Measurements from ENCODE around the gene DAG1.
A peak's percentile ranks its signal among the peaks of the same experiment; 100 is the strongest.

DAG1 gene

DNA sequence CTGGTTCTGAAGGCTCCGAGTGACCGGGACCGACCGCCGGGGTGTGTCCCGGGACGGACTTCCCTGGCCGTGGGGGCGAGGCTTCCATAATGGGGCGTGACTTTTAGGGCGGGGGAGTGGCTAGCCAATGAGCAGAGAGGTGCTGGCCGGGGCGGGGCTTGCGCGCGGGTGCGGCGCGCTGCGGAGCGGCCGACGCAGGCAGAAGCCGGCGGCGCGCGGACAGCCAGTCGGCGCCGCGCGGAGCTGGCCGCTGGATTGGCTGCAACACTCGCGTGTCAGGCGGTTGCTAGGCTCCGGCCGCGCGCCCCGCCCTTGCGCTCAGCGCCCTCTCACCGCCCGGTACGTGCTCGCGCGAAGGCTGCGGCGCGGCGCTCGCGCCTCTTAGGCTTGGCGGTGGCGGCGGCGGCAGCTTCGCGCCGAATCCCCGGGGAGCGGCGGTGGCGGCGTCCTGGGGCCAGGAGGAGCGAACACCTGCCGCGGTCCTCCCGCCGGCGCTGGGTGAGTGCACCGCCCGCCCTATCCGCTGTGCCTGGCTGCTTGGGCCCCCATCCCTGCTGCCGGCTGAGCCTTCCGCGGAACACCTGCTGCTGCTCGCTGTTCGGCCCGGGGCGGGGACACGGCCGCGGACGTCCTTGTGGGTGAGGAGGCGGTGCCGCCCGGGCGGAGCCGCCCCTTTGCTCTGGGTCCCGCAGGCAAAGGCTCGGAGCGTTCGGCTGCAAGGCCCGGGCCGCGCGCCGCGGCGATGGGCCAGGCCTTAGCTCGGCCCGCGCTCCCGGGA lies at the start of gene DAG1:
Gene DAG1, plus strand, starts transcription at position 332 of the 778 bp plus-strand sequence. CDS start 40,268 bp downstream, outside the sequence.
- DNase-seq (ENCODE audit: low read depth): peak; percentile 85

DNA sequence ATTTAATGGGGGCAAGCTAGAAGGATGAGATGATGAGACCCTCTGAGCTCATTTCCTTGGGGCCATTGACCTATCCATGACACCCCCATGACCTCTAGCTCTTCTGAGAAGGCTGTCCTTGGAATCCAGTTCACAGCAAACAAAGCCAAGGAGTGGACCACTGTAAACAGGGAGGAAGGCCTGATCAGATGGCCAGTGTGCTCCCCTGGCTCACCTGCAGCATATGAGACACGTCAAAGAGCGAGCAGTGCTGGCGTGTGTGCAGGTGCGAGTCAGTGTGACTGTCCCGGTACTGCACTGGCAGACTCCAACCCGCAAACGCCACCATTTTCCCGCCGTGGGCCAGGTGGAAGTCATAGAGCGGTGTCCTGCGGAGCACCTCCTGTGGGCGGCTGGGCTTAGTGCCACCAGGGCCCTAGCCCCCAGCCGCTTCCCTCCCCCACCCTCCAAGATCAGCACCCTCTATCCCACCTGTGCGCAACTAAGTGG lies 48.1 kb upstream of the DAG1 start:
- DNase-seq (ENCODE audit: low read depth): no peak

DNA sequence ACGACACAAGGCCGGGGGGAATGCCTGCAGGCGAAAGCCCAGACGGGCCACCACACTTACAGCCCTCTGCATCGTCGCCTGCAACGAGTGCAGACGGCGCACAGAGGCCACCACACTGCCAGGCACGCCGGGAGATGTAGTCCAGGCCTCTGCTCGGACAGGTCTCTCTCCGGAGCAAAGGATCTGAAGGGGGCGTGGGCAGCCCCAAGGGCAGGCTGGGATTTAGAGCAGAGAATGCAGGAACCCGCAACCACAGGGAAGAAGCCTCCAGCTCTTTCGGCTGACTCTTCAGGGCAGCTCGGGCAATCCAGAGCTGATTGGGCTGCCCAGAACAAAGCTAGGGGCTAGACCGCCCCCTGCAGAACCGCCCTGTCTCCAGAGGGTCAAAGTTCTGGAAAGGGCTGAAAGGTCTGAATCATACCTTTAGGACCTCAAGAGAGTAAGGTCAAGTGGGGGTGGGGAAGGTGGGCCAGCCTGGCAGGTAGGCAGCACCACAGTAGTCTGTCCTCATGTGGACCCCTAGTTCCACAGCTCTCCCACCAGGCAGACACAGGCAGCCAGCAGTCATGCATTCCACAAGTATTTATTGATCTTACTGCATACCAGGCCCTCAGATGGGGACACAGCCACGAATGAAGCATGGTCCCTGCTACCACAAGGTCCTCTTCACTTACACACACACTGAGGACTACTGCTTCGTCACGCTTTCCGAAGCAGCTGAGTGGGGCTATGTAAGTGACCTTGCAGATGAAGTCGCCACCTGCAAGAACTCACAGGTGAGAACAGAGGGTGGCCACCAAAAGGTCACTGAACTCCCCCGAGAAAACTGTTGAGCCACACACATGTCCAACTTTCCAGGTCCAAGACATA lies 47.5 kb upstream of the DAG1 start, which contains the start of gene AMT:
Gene AMT, minus strand, starts transcription at position 95 of the 870 bp plus-strand sequence. Its CDS starts 23 bp downstream, at position 72.
- no peak for DNase-seq (ENCODE audit: low read depth)

DNA sequence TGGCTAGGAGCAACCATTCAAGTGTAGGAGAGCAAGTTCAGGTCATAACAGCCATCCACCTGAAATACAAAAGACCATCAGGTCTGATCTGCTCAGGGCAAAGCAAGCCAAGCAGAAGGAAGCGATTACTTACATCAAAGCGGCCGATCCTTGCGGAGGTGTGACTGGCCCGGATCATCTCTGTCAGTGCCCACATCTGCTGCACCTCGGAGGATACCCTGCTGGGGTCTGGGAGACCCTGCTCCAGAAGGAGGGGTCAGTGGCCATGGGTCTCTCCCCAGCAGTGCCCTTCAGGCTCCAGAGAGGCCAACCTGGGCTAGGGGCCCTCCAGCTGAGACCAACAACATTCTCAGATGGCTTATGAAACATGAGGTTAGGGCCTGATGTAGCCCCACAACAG lies 45.3 kb upstream of the DAG1 start:
- no peak for DNase-seq (ENCODE audit: low read depth)

DNA sequence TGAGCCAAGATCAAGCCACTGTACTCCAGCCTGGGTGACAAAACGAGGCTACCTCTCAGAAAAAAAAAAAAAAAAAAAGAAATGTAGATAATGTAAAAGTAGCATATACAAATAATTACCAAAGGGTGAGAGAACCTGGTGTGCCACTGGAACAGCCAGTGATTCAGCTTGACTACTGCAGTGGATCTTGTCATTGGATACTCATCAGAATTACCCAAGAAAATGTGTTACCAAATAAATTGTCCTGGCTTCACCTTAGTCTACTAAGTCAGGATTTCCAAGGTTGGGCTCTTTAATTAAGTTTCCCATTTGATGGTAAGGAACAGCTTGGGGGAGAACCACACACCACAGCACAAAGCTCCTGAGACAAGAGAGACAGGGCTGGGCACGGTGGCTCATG lies 42.5 kb upstream of the DAG1 start:
- no peak for DNase-seq (ENCODE audit: low read depth)

DNA sequence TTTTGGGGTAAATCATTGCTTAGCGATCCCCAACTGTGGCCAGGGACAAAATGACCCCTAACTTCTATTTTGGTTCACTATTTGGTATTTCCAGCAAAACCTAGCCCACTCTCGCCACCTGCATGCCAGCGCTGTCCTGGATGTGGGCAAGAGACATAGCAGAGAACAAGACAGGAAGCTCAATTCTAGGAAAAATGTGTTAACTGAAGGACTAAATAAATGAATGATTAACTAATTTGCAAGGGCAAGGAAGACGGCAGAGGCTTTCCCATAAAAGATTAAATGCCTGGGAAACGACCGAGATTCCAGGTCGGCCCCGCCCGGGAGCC lies 41.4 kb upstream of the DAG1 start:
- DNase-seq (ENCODE audit: low read depth): no peak

DNA sequence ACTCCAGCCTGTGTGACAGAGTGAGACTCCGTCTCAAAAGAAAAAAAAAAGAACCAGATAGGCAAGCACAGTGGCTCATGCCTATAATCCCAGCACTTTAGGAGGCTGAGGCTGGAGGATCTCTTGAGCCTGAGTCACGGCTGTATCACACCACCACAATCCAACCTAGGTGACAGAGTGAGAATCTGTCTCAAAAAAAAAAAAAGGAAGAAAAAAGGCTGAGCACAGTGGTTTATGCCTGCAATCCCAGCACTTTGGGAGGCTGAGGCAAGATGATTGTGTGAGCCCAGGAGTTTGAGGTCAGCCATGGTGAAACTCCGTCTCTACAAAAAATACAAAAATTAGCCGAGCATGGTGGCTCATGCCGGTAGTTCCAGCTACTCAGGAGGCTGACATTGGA lies 35.3 kb upstream of the DAG1 start:
- DNase-seq (ENCODE audit: low read depth): no peak

DNA sequence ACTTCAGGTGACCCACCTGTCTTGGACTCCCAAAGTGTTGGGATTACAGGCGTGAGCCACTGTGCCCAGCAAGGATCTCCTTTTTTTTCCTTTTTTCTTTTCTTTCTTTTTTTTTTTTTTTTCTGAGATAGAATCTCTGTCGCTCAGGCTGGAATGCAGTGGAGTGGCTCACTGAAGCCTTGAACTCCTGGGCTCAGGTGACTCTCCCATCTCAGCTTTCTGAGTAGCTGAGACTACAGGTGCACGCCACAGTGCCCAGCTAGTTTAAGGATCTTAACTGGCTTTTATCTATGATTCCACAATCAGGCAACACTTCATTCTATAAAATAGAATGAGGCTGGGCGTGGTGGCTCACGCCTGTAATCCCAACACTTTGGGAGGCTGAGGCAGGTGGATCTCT lies 24.7 kb upstream of the DAG1 start:
- DNase-seq (ENCODE audit: low read depth): no peak

DNA sequence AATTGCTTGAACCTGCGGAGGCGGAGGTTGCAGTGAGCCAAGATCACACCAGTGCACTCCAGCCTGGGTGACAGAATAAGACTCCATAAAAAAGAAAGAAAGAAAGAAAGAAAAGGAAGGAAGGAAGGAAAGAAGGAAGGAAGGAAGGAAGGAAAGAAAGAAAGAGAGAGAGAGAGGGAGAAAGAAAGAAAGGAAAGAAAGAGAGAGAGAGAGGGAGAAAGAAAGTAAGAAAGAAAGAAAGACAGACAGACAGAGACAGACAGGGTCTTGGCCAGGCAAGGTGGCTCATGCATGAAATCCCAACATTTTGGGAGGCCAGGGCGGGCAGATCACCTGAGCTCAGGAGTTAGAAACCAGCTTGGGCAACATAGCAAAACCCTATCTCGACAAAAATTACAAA lies 16.4 kb upstream of the DAG1 start:
- no peak for DNase-seq (ENCODE audit: low read depth)

DNA sequence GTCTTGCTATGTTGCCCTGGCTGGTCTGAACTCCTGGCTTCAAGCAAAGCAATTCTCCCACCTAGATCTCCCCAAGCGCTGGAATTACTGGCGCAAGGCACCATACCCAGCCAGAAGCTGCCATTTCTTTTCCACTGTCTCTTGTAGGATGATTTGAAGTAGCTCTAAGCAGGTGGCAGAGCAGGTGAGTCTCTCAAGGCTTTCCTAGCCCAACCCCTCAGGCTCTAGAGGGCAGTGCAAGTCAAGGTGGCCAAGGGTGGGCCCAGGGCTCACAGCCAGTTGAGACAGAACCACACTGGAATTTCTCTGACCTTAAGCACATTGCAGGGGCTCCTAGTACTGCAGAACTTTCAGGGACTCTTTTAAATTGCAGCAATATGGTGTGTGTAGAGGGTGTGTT lies 15.6 kb upstream of the DAG1 start:
- DNase-seq (ENCODE audit: low read depth): no peak

DNA sequence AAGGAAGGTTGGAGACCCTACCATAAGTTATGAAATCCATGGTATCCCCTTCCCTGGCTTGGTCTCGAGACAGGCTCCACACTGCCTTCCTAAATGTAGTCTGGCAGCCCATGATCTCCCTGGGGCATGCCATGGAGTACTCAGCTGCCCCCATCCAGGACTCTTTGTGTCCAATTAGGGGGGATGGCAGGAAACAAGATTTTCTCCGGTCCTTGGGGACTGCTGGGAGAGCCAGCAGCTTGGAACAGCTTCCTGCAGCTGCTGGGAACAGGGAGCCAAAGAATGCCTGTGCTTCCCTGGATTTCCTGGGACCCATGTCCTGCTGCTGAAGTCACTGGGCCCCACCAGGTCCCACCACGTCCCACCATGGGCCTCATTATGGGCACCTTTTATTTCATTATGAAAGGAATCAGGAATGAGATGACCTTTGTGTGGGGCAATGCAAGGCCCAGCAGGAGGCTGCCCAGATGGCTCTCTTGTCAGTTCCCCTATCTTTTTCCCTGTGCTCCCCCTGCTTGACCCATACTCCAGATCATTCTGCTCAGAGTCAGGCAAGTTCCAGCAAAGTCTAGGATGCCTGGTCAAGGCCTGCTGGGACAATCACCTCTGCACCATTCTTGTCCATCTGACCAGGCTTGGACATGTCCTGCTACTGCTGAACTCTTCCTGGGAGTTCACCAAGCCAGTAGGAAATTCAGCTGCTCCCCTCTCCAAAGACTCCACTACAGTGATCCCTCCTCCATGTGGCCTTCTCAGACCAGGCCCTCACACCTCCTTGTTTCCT lies 15.0 kb upstream of the DAG1 start:
- DNase-seq (ENCODE audit: low read depth): no peak

DNA sequence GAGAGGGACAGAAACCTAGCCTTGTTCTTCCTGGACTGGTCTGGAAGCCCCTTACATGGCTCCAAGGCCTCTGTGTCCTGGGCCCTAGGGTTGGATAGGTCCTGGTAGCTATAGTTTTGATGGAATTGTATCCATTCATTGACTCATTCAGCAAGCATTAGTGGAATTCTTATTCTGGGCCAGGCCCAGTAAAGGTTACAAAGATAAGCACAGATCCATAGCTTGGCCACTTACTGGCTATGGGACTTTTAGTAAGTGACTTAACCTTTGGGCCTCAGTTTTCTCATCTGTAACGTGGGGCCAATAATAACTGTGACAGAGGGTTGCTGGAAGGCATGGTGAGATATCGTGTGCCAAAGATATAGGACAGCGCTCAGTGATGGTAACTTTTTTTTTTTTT lies 13.6 kb upstream of the DAG1 start:
- DNase-seq (ENCODE audit: low read depth): no peak

DNA sequence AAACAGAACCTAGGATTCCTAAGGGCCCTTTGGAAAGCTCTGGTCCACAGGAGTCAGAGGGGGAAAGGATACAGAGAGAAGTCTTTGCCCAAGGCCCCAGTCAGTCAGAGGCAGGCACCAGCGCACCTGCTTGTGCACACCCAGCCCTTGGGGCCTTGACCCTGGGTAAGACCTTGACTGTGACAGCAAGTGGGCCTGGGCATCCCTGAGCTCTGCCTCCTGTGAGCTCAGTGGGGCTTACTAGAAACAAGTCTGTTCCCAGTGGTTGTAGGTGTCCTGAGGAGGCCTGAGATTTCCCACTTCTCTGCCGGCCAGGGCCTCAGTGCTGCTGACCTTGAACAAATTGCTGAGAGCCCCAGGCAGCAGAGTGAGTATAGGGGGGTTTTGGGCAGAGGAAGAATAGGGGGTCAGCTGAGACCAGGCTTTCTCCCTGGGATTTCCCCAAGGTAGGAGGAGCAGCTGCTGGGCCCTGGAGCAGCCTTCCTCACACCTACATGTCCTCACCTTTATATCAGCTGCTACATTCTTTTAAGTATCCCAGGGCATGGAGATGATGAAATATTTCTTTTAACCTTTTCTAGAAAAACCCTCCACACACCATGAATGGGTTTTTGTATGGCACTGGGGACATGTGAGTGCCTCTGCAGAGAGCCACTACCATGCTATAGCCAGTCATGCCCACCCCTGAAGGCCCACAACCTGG lies 9.7 kb upstream of the DAG1 start:
- DNase-seq (ENCODE audit: low read depth): no peak

DNA sequence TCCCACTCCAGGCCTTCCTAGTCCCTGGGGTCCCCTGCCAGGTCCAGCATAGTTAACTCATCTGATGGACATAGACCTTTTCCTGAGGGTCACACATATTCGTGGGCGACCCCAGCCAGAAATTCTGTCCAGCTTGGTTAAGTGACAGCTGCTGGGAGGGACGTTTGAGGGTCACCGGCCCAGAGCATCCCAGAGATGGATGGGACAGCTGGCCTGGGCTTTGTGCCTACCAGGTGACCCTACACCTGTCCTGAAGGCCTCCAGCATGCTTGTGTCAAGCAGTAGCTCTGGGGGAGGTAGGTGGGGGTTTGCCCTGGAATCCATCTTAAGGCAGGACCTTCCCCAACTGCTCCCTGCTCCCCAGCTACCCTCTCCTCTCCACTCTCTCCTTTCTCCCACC lies 9.1 kb upstream of the DAG1 start:
- no peak for DNase-seq (ENCODE audit: low read depth)

DNA sequence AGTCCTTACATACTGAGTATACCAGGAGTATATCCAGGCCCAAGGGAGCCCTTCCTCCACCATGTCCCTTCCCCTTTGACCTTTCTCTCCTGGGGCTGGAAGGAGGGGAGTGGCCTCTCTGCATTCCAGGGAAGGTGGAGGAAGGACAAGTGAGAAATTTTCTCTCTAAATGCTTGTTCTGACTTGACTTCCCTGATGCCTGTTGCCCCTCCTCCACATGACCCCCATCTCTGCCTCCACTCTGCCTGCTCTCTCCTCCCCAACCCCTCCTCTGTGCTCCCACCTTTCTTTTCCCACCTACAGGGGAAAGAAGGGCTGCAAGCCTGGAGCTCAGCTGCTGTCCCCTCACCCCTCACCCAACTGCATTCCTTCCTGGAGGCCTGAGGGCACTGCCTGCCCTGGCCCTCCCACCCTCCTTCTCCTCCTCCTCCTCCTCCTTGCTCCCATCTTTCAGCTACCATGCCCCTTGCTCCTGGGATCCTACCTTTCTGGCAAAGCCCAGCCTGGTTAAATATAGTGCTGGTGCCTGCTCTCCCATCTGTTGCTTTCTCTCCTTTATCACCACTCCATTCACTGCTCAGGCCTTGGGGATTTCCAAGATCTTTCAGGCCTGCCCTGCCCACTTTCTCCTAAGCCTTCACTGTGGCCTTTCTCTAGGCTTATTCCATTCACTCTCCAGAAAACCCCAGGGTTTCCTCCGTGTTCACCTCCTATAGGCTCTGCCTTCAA lies 8.5 kb upstream of the DAG1 start:
- no peak for DNase-seq (ENCODE audit: low read depth)

DNA sequence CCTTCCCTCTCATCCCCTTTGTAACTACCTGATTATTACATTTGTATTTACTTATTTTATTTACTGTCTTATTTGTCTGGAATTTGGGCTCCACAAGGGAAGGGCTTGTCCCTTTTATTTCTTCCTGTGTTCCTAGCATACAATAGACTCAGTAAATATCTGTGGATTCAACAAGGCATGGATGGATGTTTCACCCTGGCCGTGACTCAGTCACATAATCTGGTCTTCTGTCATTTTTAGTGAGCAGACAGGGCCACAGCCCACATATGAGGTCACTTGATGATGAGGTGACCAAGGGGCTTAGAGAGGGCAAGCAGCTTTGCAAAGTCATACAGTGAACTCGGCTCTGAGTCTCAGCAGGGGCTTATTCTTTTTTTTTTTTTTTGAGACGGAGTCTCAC lies 7.8 kb upstream of the DAG1 start:
- no peak for DNase-seq (ENCODE audit: low read depth)

DNA sequence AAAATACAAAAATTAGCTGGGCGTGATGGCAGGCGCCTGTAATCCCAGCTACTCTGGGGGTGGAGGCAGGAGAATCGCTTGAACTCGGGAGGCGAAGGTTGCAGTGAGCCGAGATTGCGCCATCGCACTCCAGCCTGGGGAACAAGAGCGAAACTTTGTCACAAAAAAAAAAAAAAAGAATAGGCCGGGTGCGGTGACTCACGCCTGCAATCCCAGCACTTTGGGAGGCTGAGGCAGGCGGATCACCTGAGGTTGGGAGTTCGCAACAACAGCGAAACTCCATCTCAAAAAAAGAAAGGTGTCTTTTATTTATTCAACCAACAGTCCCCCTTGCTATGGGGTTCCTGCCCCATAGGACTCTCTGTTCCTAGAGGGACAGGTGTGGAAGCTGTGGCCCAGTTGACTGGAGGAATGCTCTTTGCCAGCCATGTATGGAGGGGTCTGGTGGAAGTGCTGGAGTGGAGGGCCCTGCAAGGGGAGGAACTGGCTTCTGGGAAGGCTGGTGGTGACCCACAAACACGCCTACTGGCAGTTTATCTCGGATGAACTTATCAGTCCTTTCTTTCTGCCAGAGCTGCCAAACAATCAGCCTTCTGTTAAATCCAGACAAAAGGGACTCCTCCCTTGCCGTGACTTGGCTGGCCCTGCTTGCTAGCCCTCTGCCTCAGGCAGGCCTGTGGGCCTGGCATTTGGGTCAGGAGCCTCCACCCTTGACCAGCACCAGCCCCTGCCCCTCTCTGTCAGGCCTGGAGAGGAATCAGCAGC lies 4.6 kb upstream of the DAG1 start:
- peak; percentile 69 for DNase-seq (ENCODE audit: low read depth)

DNA sequence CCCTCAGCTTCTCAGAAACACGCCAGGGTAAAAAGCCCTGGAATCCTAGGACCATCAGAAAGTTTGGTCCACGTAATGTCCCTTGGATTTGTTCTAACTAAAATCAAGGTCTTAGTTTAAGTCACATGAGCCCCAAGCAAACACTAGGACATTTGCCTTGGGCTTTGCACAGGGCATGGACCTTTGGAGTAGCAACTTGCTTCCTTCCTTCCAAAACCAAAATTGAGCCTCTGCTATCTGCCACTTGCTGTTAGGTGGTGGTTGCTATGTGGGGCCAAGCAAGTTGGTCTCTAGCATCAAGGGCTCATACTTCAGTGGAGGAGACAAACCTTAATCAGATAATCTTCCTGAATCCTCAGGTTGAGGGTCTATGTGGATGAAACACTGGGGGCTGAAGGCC lies 4.0 kb upstream of the DAG1 start:
- DNase-seq (ENCODE audit: low read depth): no peak

DNA sequence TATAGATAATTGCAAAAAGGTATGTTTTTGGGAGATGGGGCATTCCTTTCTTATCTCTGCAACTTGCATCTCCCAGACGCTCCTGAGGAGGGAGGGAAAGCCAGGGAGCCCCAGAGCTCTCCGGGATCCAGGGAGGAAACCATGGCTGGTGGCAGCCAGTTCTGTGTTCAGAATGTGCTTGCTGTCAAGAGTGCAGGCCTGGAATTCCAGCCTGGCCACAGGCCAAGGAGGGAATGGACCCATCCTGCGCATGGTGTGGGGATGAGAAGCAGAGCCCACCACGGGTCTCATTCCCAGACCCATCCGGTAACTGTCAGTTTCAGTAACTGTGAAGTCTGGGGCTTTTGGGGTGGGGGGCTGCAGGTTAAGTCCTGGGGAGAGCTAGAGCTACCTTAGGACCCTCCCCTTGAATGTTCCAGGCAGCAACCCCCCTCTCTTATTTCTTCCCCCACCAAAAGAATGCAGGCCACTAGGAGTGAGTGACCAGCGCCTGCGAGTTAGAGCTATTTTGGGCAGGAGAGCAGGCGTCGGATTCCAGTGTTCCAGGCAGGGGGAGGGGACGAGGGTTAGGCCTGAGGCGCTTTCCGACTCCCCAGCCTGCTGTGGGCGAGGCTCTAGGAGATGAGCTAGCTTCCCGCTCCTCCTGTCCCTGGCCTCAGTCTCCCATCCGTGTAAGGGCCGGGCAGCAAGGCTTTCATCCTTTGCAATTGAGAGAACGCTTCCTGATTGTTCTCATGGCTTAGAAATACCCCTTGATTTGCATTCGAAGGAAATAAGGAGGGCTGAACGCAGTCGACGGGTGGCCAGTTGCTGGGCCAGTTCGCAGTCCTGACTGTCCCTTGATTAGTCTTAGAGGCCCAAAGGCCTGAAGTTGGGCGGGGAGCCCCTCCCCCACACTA lies 781 bp upstream of the DAG1 start:
- no peak for DNase-seq (ENCODE audit: low read depth)

All from CMK (cell line).